Amniotic epithelial cell (primary cell): ENCODE measurements around the gene TRAF1.
A peak's percentile ranks its signal among the peaks of the same experiment; 100 is the strongest.

ENCODE experiments used
- DNase-seq: peaks from one replicate; pipeline ENCODE4 v3.0.0-alpha.2; 2010; ENCODE audit warnings: low read depth

The TRAF1 gene

GRCh38 chr9:120923620-120924328 lies 2.8 kb downstream of the TRAF1 start:
- no peak for DNase-seq

GRCh38 chr9:120922404-120923195 lies 4.0 kb downstream of the TRAF1 start:
- no peak for DNase-seq

- DNase-seq: no peak
Measured at GRCh38 chr9:120921661-120922181, 4.9 kb downstream of the TRAF1 start.

GRCh38 chr9:120920806-120921178 lies 5.8 kb downstream of the TRAF1 start:
- DNase-seq: no peak

GRCh38 chr9:120919843-120920805 lies 6.5 kb downstream of the TRAF1 start:
- no peak for DNase-seq

- no peak for DNase-seq
Measured at GRCh38 chr9:120918931-120919842, 7.4 kb downstream of the TRAF1 start.

- no peak for DNase-seq
Measured at GRCh38 chr9:120917929-120918762, 8.4 kb downstream of the TRAF1 start.

GRCh38 chr9:120916991-120917880 lies 9.4 kb downstream of the TRAF1 start:
- no peak for DNase-seq

GRCh38 chr9:120916588-120916987 lies 10.0 kb downstream of the TRAF1 start:
- peak; percentile 70 for DNase-seq

- no peak for DNase-seq
Measured at GRCh38 chr9:120915854-120916470, 10.6 kb downstream of the TRAF1 start.

- DNase-seq: peak; percentile 58
Measured at GRCh38 chr9:120914953-120915352, 11.6 kb downstream of the TRAF1 start.

GRCh38 chr9:120914396-120914795 lies 12.2 kb downstream of the TRAF1 start:
- DNase-seq: no peak

- no peak for DNase-seq
Measured at GRCh38 chr9:120913647-120914264, 12.8 kb downstream of the TRAF1 start.

GRCh38 chr9:120912958-120913646 lies 13.5 kb downstream of the TRAF1 start:
- DNase-seq: no peak

GRCh38 chr9:120911295-120911837 lies 15.2 kb downstream of the TRAF1 start:
- DNase-seq: no peak

GRCh38 chr9:120910643-120911042 lies 16.0 kb downstream of the TRAF1 start:
- no peak for DNase-seq

- no peak for DNase-seq
Measured at GRCh38 chr9:120909904-120910303, 16.7 kb downstream of the TRAF1 start.
